ENCODE results near the gene GRIA3.

GRCh38 chrX:123298026-123298425, 113.9 kb downstream of the GRIA3 start:
- TF ChIP-seq CTCF (IDR thresholded peaks at IDR 0.05; ENCODE audit: insufficient read depth, low read depth, low read length) (no peak), EZH2 (IDR thresholded peaks at IDR 0.05; ENCODE audit: insufficient read depth, low read length) (no peak)
